ENCODE measurements around the gene CRHBP.
"Not testable (repeated sequence)": the region's sequence is repeated elsewhere in the genome, so short reads cannot be mapped to it uniquely, and the experiment has no call there.

The CRHBP gene
- 0.14 to 3.3 (median 2.0) reads per million in 17 experiments for total RNA-seq

GRCh38 chr5:76952795-76953536 lies at the start of gene CRHBP:
Gene CRHBP, plus strand, starts transcription at chr5:76953045. Its CDS starts 90 bp downstream, at chr5:76953135.
- no peak for DNase-seq

GRCh38 chr5:76908166-76908565 lies 44.7 kb upstream of the CRHBP start:
- DNase-seq: no peak

GRCh38 chr5:76910344-76910933 lies 42.4 kb upstream of the CRHBP start:
- not testable (repeated sequence) for DNase-seq

- not testable (repeated sequence) for DNase-seq
These were observed 38.2 kb upstream of the CRHBP start for GRCh38 chr5:76914671-76915070.

GRCh38 chr5:76918539-76918938 lies 34.3 kb upstream of the CRHBP start:
- no peak for DNase-seq

- DNase-seq: no peak
These were observed 32.4 kb upstream of the CRHBP start for GRCh38 chr5:76920491-76920890.

- DNase-seq: no peak
These were observed 26.3 kb upstream of the CRHBP start for GRCh38 chr5:76926329-76927105.

GRCh38 chr5:76927961-76928360 lies 24.9 kb upstream of the CRHBP start:
- DNase-seq: no peak

- no peak for DNase-seq
These were observed 22.8 kb upstream of the CRHBP start for GRCh38 chr5:76930083-76930482.

- DNase-seq: no peak
These were observed 14.7 kb upstream of the CRHBP start for GRCh38 chr5:76938177-76938576.

GRCh38 chr5:76941000-76941399 lies 11.8 kb upstream of the CRHBP start:
- DNase-seq: no peak

- DNase-seq: no peak
These were observed 11.4 kb upstream of the CRHBP start for GRCh38 chr5:76941442-76941841.

GRCh38 chr5:76942581-76942980 lies 10.3 kb upstream of the CRHBP start:
- DNase-seq: no peak

- no peak for DNase-seq
These were observed 9.8 kb upstream of the CRHBP start for GRCh38 chr5:76943006-76943405.

GRCh38 chr5:76944638-76945037 lies 8.2 kb upstream of the CRHBP start:
- DNase-seq: no peak

- DNase-seq: not testable (repeated sequence)
These were observed 7.6 kb upstream of the CRHBP start for GRCh38 chr5:76945238-76945637.

GRCh38 chr5:76946090-76946489 lies 6.8 kb upstream of the CRHBP start:
- peak in 1 of 4 experiments; percentile 29 for DNase-seq

- no peak for DNase-seq
These were observed 5.8 kb upstream of the CRHBP start for GRCh38 chr5:76947082-76947503.

- peak in 2 of 4 experiments; percentile 40 to 69 for DNase-seq
These were observed 922 bp downstream of the CRHBP start for GRCh38 chr5:76953551-76954382.

GRCh38 chr5:76954383-76954763 lies 1.5 kb downstream of the CRHBP start:
- peak in 1 of 4 experiments; percentile 23 for DNase-seq

- no peak for DNase-seq
These were observed 3.2 kb downstream of the CRHBP start for GRCh38 chr5:76956033-76956432.

GRCh38 chr5:76958991-76959767 lies 6.3 kb downstream of the CRHBP start:
- DNase-seq: peak; percentile 48 to 86 (median 66)
